ENCODE results near the gene CACNG3.

The CACNG3 gene

GRCh38 chr16:24360936-24361335 lies 104.8 kb downstream of the CACNG3 start:
- Histone ChIP-seq H3K9me3 (ENCODE audit: control insufficient read depth, low read depth, low read length) (no peaks in the 10 kb centered on the region), H3K27ac (ENCODE audit: low read length) (no peak overlapping the region), H3K9ac (ENCODE audit: low read length) (no peak overlapping the region), H3K36me3 (ENCODE audit: control insufficient read depth, low read depth, low read length) (no peaks in the 10 kb centered on the region), H3K27me3 (ENCODE audit: control insufficient read depth, insufficient read depth, low read length) (no peaks in the 10 kb centered on the region), H3K4me1 (ENCODE audit: control insufficient read depth, low read depth, low read length) (no peaks in the 10 kb centered on the region), H3K4me3 (ENCODE audit: low read length) (no peak overlapping the region)

DNA sequence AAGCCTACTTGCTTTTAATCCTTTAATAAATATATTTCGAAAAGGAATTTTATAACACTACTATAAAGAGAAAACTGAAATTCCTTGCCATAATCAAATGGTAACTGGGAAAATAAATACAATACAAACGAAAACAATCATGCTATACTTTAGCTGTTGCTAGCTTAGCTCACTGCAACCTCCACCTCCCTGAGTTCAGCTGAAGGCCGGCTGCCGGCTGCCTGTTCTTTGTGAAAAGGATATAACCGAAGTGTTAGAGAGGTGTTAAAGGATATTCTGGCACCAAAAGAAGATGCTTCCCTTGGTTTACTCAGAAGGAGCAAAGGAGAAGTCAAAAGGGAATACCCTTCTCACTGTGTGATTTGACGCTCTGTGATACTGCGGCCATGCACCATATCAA lies 108.5 kb downstream of the CACNG3 start:
- no peak overlapping the region for H3K9ac ChIP-seq (ENCODE audit: low read length)
- no peaks in the 10 kb centered on the region for H3K36me3 ChIP-seq (ENCODE audit: control insufficient read depth, low read depth, low read length)
- H3K27ac ChIP-seq (ENCODE audit: low read length), result no peak overlapping the region
- no peaks in the 10 kb centered on the region for H3K4me1 ChIP-seq (ENCODE audit: control insufficient read depth, low read depth, low read length)
- no peak overlapping the region for H3K4me3 ChIP-seq (ENCODE audit: low read length)
- no peaks in the 10 kb centered on the region for H3K9me3 ChIP-seq (ENCODE audit: control insufficient read depth, low read depth, low read length)
- no peaks in the 10 kb centered on the region for H3K27me3 ChIP-seq (ENCODE audit: control insufficient read depth, insufficient read depth, low read length)

- no peaks in the 10 kb centered on the region for H3K36me3 ChIP-seq (ENCODE audit: control insufficient read depth, low read depth, low read length)
- no peak overlapping the region for H3K4me3 ChIP-seq (ENCODE audit: low read length)
- no peaks in the 10 kb centered on the region for H3K9me3 ChIP-seq (ENCODE audit: control insufficient read depth, low read depth, low read length)
- no peak overlapping the region for H3K27ac ChIP-seq (ENCODE audit: low read length)
- no peak overlapping the region for H3K9ac ChIP-seq (ENCODE audit: low read length)
- H3K27me3 ChIP-seq (ENCODE audit: control insufficient read depth, insufficient read depth, low read length), result no peaks in the 10 kb centered on the region
- no peaks in the 10 kb centered on the region for H3K4me1 ChIP-seq (ENCODE audit: control insufficient read depth, low read depth, low read length)
Observed at GRCh38 chr16:24367186-24367710, 111.1 kb downstream of the CACNG3 start.

DNA sequence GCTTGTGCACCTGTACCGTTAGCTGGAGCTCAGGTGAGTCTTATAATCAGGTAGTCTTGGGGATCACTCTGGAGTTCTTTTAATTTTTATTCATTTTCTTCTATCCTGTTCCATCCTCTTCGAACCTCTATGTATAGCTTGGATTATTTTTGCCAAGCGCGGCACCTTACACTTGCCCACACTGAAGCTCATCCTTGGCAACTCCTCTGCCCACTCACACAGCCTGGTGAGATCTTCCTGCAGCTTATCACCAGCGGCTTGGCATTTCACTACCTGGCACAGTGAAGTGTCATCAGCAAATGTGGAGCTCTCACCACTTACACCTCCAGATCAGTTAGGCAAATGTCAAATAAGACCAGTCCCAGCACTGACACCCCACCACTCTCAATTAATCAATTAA lies 116.7 kb downstream of the CACNG3 start:
- Histone ChIP-seq H3K27ac (ENCODE audit: low read length) (no peak overlapping the region), H3K4me1 (ENCODE audit: control insufficient read depth, low read depth, low read length) (no peaks in the 10 kb centered on the region), H3K27me3 (ENCODE audit: control insufficient read depth, insufficient read depth, low read length) (no peaks in the 10 kb centered on the region), H3K36me3 (ENCODE audit: control insufficient read depth, low read depth, low read length) (no peaks in the 10 kb centered on the region), H3K9ac (ENCODE audit: low read length) (no peak overlapping the region), H3K4me3 (ENCODE audit: low read length) (no peak overlapping the region), H3K9me3 (ENCODE audit: control insufficient read depth, low read depth, low read length) (peaks cover 7% of the 10 kb centered on the region)

- Histone ChIP-seq H3K4me3 (ENCODE audit: low read length) (no peak overlapping the region), H3K36me3 (ENCODE audit: control insufficient read depth, low read depth, low read length) (no peaks in the 10 kb centered on the region), H3K27me3 (ENCODE audit: control insufficient read depth, insufficient read depth, low read length) (no peaks in the 10 kb centered on the region), H3K27ac (ENCODE audit: low read length) (no peak overlapping the region), H3K4me1 (ENCODE audit: control insufficient read depth, low read depth, low read length) (peaks cover 13% of the 10 kb centered on the region), H3K9me3 (ENCODE audit: control insufficient read depth, low read depth, low read length) (peaks cover 19% of the 10 kb centered on the region), H3K9ac (ENCODE audit: low read length) (no peak overlapping the region)
Observed at GRCh38 chr16:24378999-24379398, 122.9 kb downstream of the CACNG3 start.

- Histone ChIP-seq H3K4me3 (ENCODE audit: low read length) (no peak overlapping the region), H3K4me1 (ENCODE audit: control insufficient read depth, low read depth, low read length) (peaks cover 19% of the 10 kb centered on the region), H3K9me3 (ENCODE audit: control insufficient read depth, low read depth, low read length) (peaks cover 19% of the 10 kb centered on the region), H3K27me3 (ENCODE audit: control insufficient read depth, insufficient read depth, low read length) (no peaks in the 10 kb centered on the region), H3K9ac (ENCODE audit: low read length) (no peak overlapping the region), H3K27ac (ENCODE audit: low read length) (no peak overlapping the region), H3K36me3 (ENCODE audit: control insufficient read depth, low read depth, low read length) (no peaks in the 10 kb centered on the region)
Observed at GRCh38 chr16:24381470-24382118, 125.5 kb downstream of the CACNG3 start.

DNA sequence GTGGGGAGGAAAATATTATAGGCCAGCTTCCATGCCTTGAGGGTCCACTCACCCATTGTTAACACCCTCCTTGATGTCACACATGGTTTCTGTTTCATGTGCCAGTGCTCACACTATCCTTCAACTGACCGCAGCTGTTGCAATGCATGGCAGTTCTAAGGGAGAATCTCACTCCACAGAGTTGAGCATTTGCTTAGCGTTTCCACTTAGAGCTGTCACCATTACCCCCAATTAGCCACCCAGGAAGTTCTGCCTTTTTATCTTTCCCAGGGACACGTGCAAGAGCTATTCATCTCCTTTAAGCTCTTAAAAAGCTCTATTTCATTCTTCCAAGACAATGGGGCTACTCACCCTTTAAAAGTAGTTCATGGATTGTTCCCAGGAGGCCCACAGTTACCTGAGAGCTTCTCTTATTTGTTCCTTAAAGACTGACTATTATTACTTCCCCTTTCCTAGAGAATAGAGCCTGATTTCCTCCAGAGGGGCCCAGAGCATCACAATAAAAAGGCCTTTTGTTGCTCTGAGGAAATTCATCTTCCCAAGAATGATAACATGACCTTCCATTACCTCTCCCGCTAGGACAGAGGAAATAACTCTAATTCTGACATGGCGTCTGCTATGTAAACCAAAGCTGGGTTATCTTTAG lies 126.8 kb downstream of the CACNG3 start:
- no peak overlapping the region for H3K4me3 ChIP-seq (ENCODE audit: low read length)
- peaks cover 19% of the 10 kb centered on the region for H3K4me1 ChIP-seq (ENCODE audit: control insufficient read depth, low read depth, low read length)
- H3K27me3 ChIP-seq (ENCODE audit: control insufficient read depth, insufficient read depth, low read length), result no peaks in the 10 kb centered on the region
- H3K27ac ChIP-seq (ENCODE audit: low read length), result no peak overlapping the region
- H3K9ac ChIP-seq (ENCODE audit: low read length), result no peak overlapping the region
- H3K36me3 ChIP-seq (ENCODE audit: control insufficient read depth, low read depth, low read length), result no peaks in the 10 kb centered on the region
- peaks cover 12% of the 10 kb centered on the region for H3K9me3 ChIP-seq (ENCODE audit: control insufficient read depth, low read depth, low read length)

DNA sequence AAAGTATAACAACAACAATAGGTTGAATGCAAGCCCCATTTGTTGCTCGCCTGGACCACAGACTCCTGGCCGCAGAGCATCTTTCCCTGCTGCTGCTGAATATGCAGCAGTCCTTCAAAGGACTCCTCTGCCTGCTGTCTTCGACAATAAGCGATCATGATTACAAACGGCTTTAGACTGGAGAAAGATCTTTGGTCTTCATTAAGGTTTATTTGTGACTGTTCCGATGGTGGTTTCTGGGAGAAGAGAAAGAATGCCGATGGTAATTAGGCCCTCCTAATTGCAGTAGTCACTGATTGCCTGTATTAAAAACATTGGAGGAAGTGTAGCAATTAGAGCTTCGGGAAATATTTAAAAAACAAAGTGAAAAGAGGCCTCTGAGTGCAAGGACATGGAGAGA lies 138.2 kb downstream of the CACNG3 start:
- Histone ChIP-seq H3K27me3 (ENCODE audit: control insufficient read depth, insufficient read depth, low read length) (no peaks in the 10 kb centered on the region), H3K4me3 (ENCODE audit: low read length) (no peak overlapping the region), H3K4me1 (ENCODE audit: control insufficient read depth, low read depth, low read length) (peaks cover 5% of the 10 kb centered on the region), H3K27ac (ENCODE audit: low read length) (no peak overlapping the region), H3K9ac (ENCODE audit: low read length) (no peak overlapping the region), H3K36me3 (ENCODE audit: control insufficient read depth, low read depth, low read length) (no peaks in the 10 kb centered on the region), H3K9me3 (ENCODE audit: control insufficient read depth, low read depth, low read length) (no peaks in the 10 kb centered on the region)

- H3K9ac ChIP-seq (ENCODE audit: low read length), result no peak overlapping the region
- H3K36me3 ChIP-seq (ENCODE audit: control insufficient read depth, low read depth, low read length), result no peaks in the 10 kb centered on the region
- H3K27me3 ChIP-seq (ENCODE audit: control insufficient read depth, insufficient read depth, low read length), result no peaks in the 10 kb centered on the region
- H3K4me3 ChIP-seq (ENCODE audit: low read length), result no peak overlapping the region
- H3K27ac ChIP-seq (ENCODE audit: low read length), result no peak overlapping the region
- peaks cover 5% of the 10 kb centered on the region for H3K4me1 ChIP-seq (ENCODE audit: control insufficient read depth, low read depth, low read length)
- no peaks in the 10 kb centered on the region for H3K9me3 ChIP-seq (ENCODE audit: control insufficient read depth, low read depth, low read length)
Observed at GRCh38 chr16:24396350-24397271, 140.5 kb downstream of the CACNG3 start.

DNA sequence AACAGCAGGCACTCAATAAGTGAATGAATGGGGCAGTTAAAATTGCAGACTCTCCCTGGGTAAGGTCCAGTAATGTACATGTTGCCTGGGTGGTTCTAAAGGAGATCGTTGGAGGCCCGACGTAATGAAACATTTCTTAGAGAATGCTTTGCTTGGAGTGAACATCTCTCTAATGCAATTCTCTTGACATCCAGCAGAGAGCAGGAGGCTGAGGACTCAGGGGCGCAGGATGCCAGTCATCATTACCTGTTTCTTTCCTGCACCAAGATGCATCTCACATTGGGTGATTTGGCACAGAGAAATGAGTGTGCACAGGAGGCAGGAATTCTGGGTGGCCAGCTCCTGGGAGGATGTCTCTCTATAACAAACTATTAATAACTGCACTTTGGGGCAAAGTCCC lies 152.9 kb downstream of the CACNG3 start:
- Histone ChIP-seq H3K36me3 (ENCODE audit: control insufficient read depth, low read depth, low read length) (no peaks in the 10 kb centered on the region), H3K27ac (ENCODE audit: low read length) (no peak overlapping the region), H3K4me3 (ENCODE audit: low read length) (no peak overlapping the region), H3K9ac (ENCODE audit: low read length) (no peak overlapping the region), H3K9me3 (ENCODE audit: control insufficient read depth, low read depth, low read length) (no peaks in the 10 kb centered on the region), H3K27me3 (ENCODE audit: control insufficient read depth, insufficient read depth, low read length) (no peaks in the 10 kb centered on the region), H3K4me1 (ENCODE audit: control insufficient read depth, low read depth, low read length) (no peaks in the 10 kb centered on the region)

Measured in iPS-18a (cell line).